Glomerular endothelial cell (primary cell): Measurements from ENCODE around the gene SLC39A6. TPM values are rescaled to one million over a fixed set of nuclear protein-coding genes. Genes with fewer than 3 reads are reported as not detected.
"Not testable (repeated sequence)": the region's sequence is repeated elsewhere in the genome, so short reads cannot be mapped to it uniquely, and the experiment has no call there.

Source experiments
- DNase-seq: peaks from one replicate; pipeline ENCODE4 v3.0.0-alpha.2; 2011; ENCODE audit warnings: low read depth, low spot score; ENCODE audit errors: extremely low read depth
- total RNA-seq: library from RNA; depleted of rRNA; stranded (reverse); fragments of >200 nt; gene quantifications from 2 replicates; pipeline ENCODE4 v1.2.3, GENCODE V29; 2015

The SLC39A6 gene
- total RNA-seq, 1 donor from 2014 or later, result 25.3 TPM

DNA sequence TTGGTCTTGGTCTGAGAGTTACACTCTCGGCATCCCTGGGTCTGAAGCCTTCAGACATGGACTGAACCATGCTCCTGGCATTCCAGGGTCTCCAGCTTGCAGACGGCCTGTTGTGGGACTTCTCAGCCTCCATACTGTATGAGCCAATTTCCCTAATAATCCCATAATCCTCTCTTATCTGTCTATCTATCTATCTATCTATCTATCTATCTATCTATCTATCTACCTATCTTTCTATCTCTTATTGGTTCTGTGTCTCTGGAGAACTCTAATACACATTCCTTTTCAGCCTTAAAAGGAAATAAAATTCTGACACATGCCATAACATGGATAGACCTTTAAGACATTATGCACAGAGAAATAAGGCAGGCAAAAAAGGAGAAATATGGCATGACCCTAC lies 24.4 kb downstream of the SLC39A6 start:
- DNase-seq, result no peak

DNA sequence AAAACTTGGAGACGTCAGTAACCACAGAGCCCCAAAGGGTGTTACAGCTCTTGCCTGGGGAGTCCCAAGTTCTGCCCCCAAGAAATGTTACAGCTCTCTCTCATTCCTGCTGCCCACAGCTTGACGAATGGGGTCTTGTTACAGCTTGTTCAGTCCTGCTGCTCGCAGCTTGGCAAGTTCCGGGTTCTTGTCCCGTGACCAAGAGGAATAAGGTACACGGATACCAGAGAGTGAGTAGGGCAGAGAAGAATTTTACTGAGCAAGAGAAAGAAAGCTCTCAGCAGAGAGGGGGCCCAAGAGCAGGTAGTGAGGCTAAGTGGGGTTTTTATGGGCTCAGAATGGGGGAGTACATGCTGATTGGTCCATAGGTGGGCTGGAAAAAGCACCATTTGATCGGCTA lies 27.2 kb downstream of the SLC39A6 start:
- no peak for DNase-seq

DNA sequence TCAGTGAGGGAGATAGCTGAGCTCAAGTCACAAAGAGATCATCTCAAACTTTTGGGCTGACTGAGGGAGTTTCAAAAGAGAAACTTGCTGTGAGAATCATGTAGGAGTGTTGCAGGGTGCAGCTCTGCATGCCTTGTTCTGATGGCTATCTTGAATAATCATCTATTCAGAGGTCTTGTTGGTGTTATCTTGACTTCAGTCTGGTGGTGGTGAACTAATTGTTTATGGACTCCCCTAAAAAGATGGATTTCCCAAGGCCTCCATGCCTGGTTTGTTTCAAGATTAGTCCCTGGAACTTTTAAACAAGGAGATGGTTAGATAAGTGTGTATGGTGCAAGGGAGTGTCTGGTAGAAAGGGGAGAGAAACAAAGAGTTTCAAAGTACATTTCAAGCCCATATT lies 29.8 kb downstream of the SLC39A6 start:
- DNase-seq, result no peak

- DNase-seq, result no peak
Observed at GRCh38 chr18:36096955-36097354, 32.2 kb downstream of the SLC39A6 start.

- DNase-seq, result peak; percentile 47
Observed at GRCh38 chr18:36095936-36096519, 33.1 kb downstream of the SLC39A6 start.

- DNase-seq, result no peak
Observed at GRCh38 chr18:36094431-36094830, 34.7 kb downstream of the SLC39A6 start.

- not testable (repeated sequence) for DNase-seq
Observed at GRCh38 chr18:36092116-36092515, 37.0 kb downstream of the SLC39A6 start.

- no peak for DNase-seq
Observed at GRCh38 chr18:36089001-36089400, 40.1 kb downstream of the SLC39A6 start.

DNA sequence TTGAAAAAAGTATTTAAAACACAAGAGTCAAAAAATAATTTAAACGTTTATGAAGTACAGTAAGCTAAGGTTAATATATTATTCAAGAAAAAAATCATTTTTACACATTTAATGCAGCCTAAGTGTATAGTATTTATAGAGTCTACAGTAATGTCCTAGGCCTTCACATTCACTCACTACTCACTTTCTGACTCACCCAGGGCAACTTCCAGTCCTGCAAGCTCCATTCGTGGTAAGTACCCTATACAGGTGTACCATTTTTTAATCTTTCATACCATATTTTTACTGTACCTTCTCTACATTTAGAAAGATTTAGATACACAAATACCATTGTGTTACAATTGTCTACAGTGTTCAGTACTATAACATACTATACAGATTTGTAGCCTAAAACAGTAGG lies 40.9 kb downstream of the SLC39A6 start:
- DNase-seq, result no peak

- no peak for DNase-seq
Observed at GRCh38 chr18:36086186-36086585, 43.0 kb downstream of the SLC39A6 start.

- no peak for DNase-seq
Observed at GRCh38 chr18:36085195-36085594, 43.9 kb downstream of the SLC39A6 start.

DNA sequence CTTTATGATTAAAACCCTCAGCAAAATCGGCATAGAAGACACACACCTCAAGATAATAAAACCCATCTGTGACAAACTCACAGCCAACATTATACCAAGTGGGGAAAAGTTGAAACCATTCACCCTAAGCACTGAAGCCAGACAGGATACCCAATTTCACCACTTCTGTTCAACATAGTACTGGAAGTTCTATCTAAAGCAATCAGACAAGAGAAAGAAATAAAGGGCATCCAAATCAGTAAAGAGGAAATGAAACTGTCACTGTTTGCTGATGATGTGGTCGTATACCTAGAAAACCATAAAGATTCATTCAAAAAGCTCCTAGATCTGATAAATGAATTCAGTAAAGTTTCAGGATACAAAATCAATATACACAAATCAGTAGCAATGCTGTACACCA lies 45.4 kb downstream of the SLC39A6 start:
- DNase-seq, result no peak

DNA sequence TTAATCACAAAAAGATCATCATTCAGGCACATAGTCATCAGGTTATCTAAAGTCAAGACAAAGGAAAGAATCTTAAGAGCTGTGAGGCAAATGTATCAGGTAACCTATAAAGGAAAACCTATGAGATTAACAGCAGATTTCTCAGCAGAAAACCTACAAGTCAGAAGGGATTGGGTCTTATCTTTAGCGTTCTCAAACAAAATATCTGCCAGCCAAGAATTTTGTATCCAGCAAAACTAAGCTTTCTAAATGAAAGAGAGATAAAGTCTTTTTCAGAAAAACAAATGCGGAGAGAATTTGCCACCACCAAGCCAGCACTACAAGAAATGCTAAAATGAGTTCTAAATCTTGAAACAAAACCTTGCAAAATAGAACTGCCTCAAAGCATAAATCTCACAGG lies 48.0 kb downstream of the SLC39A6 start:
- not testable (repeated sequence) for DNase-seq

DNA sequence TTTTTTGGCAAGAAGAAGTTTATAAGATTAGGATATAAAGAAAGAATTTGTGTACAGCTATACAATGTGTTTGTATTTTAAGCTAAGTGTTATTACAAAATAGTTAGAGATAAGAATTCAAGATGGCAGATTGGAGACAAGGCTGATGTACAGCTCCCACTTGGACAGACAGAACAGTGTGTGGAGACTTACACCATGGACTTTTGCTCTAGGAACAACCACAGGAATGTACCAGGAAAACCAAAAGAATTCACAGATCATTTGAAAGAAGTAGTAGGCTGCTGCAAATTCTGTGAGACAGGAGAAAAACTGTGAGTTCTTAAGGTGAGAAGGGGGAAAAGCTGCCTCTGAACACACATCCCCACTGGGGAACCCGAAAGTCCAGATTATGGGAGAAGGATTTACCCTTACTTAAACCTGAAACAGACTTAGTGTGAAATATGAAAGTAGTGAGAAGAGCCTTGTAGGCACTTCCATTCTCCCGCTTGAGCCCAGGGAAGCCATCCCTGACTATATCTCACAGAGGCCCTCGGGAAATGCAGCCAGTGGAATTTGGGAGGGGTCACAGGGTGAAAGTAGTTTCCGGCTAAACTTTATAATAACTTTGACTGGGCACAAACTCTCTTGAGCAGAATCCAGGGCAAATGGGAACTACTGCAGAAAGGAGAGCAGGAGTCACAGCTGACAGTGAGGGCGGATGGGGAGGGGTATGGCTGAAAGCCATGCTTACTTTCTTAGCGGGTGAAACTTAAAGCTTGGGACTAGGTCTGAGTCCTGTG lies 50.2 kb downstream of the SLC39A6 start:
- no peak for DNase-seq

DNA sequence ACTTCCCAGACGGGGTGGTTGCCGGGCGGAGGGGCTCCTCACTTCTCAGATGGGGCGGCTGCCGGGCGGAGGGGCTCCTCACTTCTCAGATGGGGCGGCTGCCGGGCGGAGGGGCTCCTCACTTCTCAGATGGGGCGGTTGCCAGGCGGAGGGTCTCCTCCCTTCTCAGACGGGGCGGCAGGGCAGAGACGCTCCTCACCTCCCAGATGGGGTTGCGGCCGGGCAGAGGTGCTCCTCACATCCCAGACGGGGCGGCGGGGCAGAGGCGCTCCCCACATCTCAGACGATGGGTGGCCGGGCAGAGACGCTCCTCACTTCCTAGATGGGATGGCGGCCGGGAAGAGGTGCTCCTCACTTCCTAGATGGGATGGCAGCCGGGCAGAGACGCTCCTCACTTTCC lies 51.4 kb downstream of the SLC39A6 start:
- not testable (repeated sequence) for DNase-seq

GRCh38 chr18:36075862-36076587 lies 53.1 kb downstream of the SLC39A6 start:
- DNase-seq, result no peak

- DNase-seq, result no peak
Observed at GRCh38 chr18:36074435-36074834, 54.7 kb downstream of the SLC39A6 start.

GRCh38 chr18:36073676-36074075 lies 55.5 kb downstream of the SLC39A6 start:
- DNase-seq, result no peak

DNA sequence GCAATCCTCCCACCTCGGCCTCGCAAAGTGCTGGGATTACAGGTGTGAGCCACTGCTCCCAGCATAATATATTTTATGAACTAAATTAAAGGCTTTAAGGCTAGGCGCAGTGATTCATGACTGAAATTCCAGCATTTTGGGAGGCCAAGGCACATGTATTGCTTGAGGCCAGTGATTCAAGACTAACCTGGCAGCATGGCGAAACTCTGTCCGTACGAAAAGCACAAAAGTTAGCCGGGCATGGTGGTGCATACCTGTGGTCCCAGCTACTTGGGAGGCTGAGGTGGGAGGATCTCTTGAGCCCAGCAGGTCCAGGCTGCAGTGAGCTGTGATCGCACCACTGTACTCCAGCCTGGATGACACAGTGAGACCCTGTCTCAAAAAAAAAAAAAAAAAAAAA lies 56.7 kb downstream of the SLC39A6 start:
- not testable (repeated sequence) for DNase-seq

- DNase-seq, result no peak
Observed at GRCh38 chr18:36067055-36067957, 61.8 kb downstream of the SLC39A6 start, which contains the start of gene RPRD1A. TSS of gene RPRD1A (minus strand) at chr18:36067559. CDS start at chr18:36067404, 155 bp downstream.

GRCh38 chr18:36066686-36067054 lies 62.5 kb downstream of the SLC39A6 start:
- DNase-seq, result no peak
